Prostate gland (tissue), 2 donors: ENCODE results near the gene SLCO3A1.

ENCODE experiments used
- POLR2A ChIP-seq: fragments of 450-650 bp; IDR thresholded peaks from one replicate; pipeline ENCODE4 v1.6.1; 2016; ENCODE audit warnings: antibody characterized with exemption, mild to moderate bottlenecking
- POLR2AphosphoS5 ChIP-seq: sonication (generic); formaldehyde crosslinking; IDR thresholded peaks from one replicate; pipeline ENCODE4 v1.6.1; 2017; ENCODE audit warnings: antibody characterized with exemption
- TF ChIP-seq, protein P1 (sequence below), 4 experiments: fragments of 200-600 bp in 2 of 4; fragments of 450-650 bp in 2 of 4; sonication (generic) in 2 of 4; IDR thresholded peaks; 1 replicate in 3 of 4; 2 replicates in 1 of 4; pipeline ENCODE4 v1.5.1; 2016 to 2019; ENCODE audit warnings: antibody characterized with exemption in 4 of 4, mild to moderate bottlenecking in 2 of 4, moderate library complexity in 2 of 4

DNA sequence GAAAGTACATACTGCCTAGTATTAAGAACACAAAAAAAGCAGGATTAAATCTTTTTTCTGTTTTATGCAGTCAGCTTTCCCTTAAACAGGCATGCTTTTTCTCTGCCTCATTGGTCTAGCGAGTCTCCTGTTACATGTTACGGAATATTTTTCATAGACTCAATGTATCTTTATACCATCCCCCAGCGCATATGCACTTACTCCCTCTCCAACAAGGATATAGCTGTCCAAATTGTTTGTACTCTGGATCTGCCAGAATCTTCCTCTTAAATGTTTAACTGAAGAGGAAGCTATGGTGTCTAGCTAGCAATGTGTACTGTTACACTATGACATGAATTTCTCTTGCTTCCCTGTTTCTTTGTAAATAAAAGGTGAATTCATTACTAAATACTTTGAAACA is 9.2 kb upstream of the SLCO3A1 start:
- TF ChIP-seq, protein P1, sequence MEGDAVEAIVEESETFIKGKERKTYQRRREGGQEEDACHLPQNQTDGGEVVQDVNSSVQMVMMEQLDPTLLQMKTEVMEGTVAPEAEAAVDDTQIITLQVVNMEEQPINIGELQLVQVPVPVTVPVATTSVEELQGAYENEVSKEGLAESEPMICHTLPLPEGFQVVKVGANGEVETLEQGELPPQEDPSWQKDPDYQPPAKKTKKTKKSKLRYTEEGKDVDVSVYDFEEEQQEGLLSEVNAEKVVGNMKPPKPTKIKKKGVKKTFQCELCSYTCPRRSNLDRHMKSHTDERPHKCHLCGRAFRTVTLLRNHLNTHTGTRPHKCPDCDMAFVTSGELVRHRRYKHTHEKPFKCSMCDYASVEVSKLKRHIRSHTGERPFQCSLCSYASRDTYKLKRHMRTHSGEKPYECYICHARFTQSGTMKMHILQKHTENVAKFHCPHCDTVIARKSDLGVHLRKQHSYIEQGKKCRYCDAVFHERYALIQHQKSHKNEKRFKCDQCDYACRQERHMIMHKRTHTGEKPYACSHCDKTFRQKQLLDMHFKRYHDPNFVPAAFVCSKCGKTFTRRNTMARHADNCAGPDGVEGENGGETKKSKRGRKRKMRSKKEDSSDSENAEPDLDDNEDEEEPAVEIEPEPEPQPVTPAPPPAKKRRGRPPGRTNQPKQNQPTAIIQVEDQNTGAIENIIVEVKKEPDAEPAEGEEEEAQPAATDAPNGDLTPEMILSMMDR (IDR thresholded peaks at IDR 0.05), result no peak
- TF ChIP-seq POLR2AphosphoS5 (no peak), POLR2A (no peak)
